H1 (cell line): ENCODE data around the gene BRIP1. TPM values are rescaled to one million over a fixed set of nuclear protein-coding genes. Genes with fewer than 3 reads are reported as not detected.
"Not testable (repeated sequence)": the region's sequence is repeated elsewhere in the genome, so short reads cannot be mapped to it uniquely, and the experiment has no call there.

Source experiments
- CTCF ChIA-PET: fragments of 300-600 bp; sonication (Branson Sonifier 250); formaldehyde crosslinking; loops from one replicate; lab custom pipeline; 2021; ENCODE audit not compliant: partially characterized antibody; lab: Charles Lee
- POLR2A ChIA-PET: fragments of 300-600 bp; sonication (Branson Sonifier 250); formaldehyde crosslinking; loops from one replicate; lab custom pipeline; 2021; ENCODE audit warnings: inconsistent platforms; ENCODE audit not compliant: partially characterized antibody; lab: Charles Lee
- DNase-seq, 2 experiments: peaks; one replicate each; pipeline versions ENCODE4 v3.0.0 to v3.0.0-alpha.2; 2010 to 2022; ENCODE audit warnings: low spot score in 2 of 2, low read depth in 1 of 2, mixed read lengths in 1 of 2
- FAIRE-seq: peaks from 2 replicates; lab custom pipeline; 2011; peaks lifted over from hg19 to GRCh38; lab: Jason Lieb, UNC
- H2AFZ ChIP-seq: 2 replicates; pipeline ENCODE4 v1.8.1; 2012; ENCODE audit warnings: low read length, inconsistent platforms
- H2AK5ac ChIP-seq: 2 replicates; pipeline ENCODE4 v1.6.1; 2013; ENCODE audit warnings: low read depth, low read length
- H2BK120ac ChIP-seq: replicated peaks from 2 replicates; pipeline ENCODE3; 2013; ENCODE audit warnings: low read depth, low read length, inconsistent platforms
- H2BK12ac ChIP-seq: 2 replicates; pipeline ENCODE4 v1.6.1; 2013; ENCODE audit warnings: low read depth, low read length
- H2BK15ac ChIP-seq: 2 replicates; pipeline ENCODE4 v1.6.1; 2013; ENCODE audit warnings: low read length
- H2BK20ac ChIP-seq: 2 replicates; pipeline ENCODE4 v1.6.1; 2013; ENCODE audit warnings: low read length
- H2BK5ac ChIP-seq: 2 replicates; pipeline ENCODE4 v1.6.1; 2013; ENCODE audit warnings: low read depth, low read length
- H3K14ac ChIP-seq: 2 replicates; pipeline ENCODE4 v1.6.1; 2013; ENCODE audit warnings: inconsistent platforms; ENCODE audit not compliant: insufficient read length
- H3K18ac ChIP-seq: 2 replicates; pipeline ENCODE4 v1.6.1; 2013; ENCODE audit warnings: low read length; ENCODE audit errors: extremely low read depth
- H3K23ac ChIP-seq: 2 replicates; pipeline ENCODE4 v1.6.1; 2013; ENCODE audit warnings: inconsistent platforms; ENCODE audit not compliant: insufficient read length
- H3K23me2 ChIP-seq: 2 replicates; pipeline ENCODE4 v1.6.1; 2013; ENCODE audit warnings: low read depth, low read length
- H3K27ac ChIP-seq: 2 replicates; pipeline ENCODE4 v1.6.1; 2011; ENCODE audit warnings: low read depth, low read length, inconsistent platforms
- H3K27me3 ChIP-seq, 4 experiments: replicated peaks in 1 of 4; 1 replicate in 1 of 4; 2 replicates in 3 of 4; pipeline versions ENCODE4 v1.6.1 to v1.8.1; 2011 to 2013; ENCODE audit warnings: low read length in 3 of 4, mild to moderate bottlenecking in 3 of 4, inconsistent platforms in 2 of 4, mixed read lengths in 2 of 4, moderate library complexity in 1 of 4; ENCODE audit not compliant: control insufficient read depth in 3 of 4, insufficient read depth in 3 of 4; ENCODE audit errors: extremely low read depth in 1 of 4
- H3K36me3 ChIP-seq, 4 experiments: 2 replicates each; pipeline versions ENCODE4 v1.6.1 to v1.8.1; 2011 to 2013; ENCODE audit warnings: mild to moderate bottlenecking in 4 of 4, low read length in 3 of 4, moderate library complexity in 2 of 4, control low read depth in 1 of 4, inconsistent platforms in 1 of 4; ENCODE audit not compliant: insufficient read depth in 4 of 4, control insufficient read depth in 2 of 4
- H3K4ac ChIP-seq: replicated peaks from 2 replicates; pipeline ENCODE3; 2013; ENCODE audit warnings: low read length, low read depth, mixed read lengths, inconsistent platforms; ENCODE audit not compliant: insufficient read length
- H3K4me1 ChIP-seq, 4 experiments: replicated peaks in 1 of 4; 1 replicate in 1 of 4; 2 replicates in 3 of 4; pipeline versions ENCODE4 v1.6.1 to v1.8.1; 2011 to 2013; ENCODE audit warnings: low read length in 3 of 4, inconsistent platforms in 2 of 4, mixed read lengths in 1 of 4; ENCODE audit not compliant: insufficient read depth in 4 of 4, control insufficient read depth in 3 of 4
- H3K4me2 ChIP-seq, 2 experiments: 2 replicates each; pipeline versions ENCODE4 v1.6.1 to v1.8.1; 2011 to 2013; ENCODE audit warnings: low read depth in 2 of 2, low read length in 2 of 2, control low read depth in 1 of 2, inconsistent platforms in 1 of 2, mild to moderate bottlenecking in 1 of 2; ENCODE audit not compliant: insufficient read depth in 1 of 2
- H3K4me3 ChIP-seq, 4 experiments: fragments of 200-600, 300-600 bp in 1 of 4; sonication (generic), shearing (Covaris generic), sonication (Bioruptor Twin) in 1 of 4; 2 replicates each; pipeline versions ENCODE4 v1.5.1 to v1.8.1; 2011 to 2016; ENCODE audit warnings: low read length in 4 of 4, low read depth in 3 of 4, control low read depth in 2 of 4, inconsistent platforms in 2 of 4, mild to moderate bottlenecking in 2 of 4, mixed read lengths in 1 of 4, moderate library complexity in 1 of 4; ENCODE audit not compliant: insufficient read depth in 2 of 4; ENCODE audit errors: extremely low read depth in 1 of 4
- H3K56ac ChIP-seq: replicated peaks from 2 replicates; pipeline ENCODE3; 2013; ENCODE audit warnings: low read depth, mild to moderate bottlenecking, mixed read lengths, low read length, inconsistent platforms; ENCODE audit not compliant: insufficient read length
- H3K79me1 ChIP-seq: 2 replicates; pipeline ENCODE4 v1.6.1; 2013; ENCODE audit warnings: low read depth, low read length, control low read depth
- H3K79me2 ChIP-seq, 2 experiments: 2 replicates each; pipeline versions ENCODE4 v1.6.1 to v1.8.1; 2012 to 2013; ENCODE audit warnings: low read length in 2 of 2, mild to moderate bottlenecking in 2 of 2, inconsistent platforms in 1 of 2; ENCODE audit not compliant: insufficient read depth in 2 of 2, control insufficient read depth in 1 of 2
- H3K9ac ChIP-seq, 4 experiments: replicated peaks in 1 of 4; 1 replicate in 1 of 4; 2 replicates in 3 of 4; pipeline versions ENCODE4 v1.6.1 to v1.8.1; 2011 to 2013; ENCODE audit warnings: low read depth in 3 of 4, low read length in 3 of 4, control low read depth in 2 of 4, mild to moderate bottlenecking in 2 of 4, moderate library complexity in 2 of 4, inconsistent platforms in 1 of 4; ENCODE audit errors: extremely low read depth in 1 of 4
- H3K9me3 ChIP-seq, 2 experiments: 2 replicates each; pipeline versions ENCODE4 v1.6.1 to v1.8.1; 2012 to 2013; ENCODE audit warnings: mild to moderate bottlenecking in 2 of 2, moderate library complexity in 2 of 2, control low read depth in 1 of 2, inconsistent platforms in 1 of 2, low read depth in 1 of 2, low read length in 1 of 2, mixed read lengths in 1 of 2; ENCODE audit not compliant: insufficient read depth in 2 of 2
- H4K20me1 ChIP-seq, 2 experiments: replicated peaks in 1 of 2; 2 replicates each; pipeline versions ENCODE3 to v1.8.1; 2011 to 2013; ENCODE audit warnings: inconsistent platforms in 2 of 2, low read length in 2 of 2, mild to moderate bottlenecking in 1 of 2; ENCODE audit not compliant: insufficient read depth in 2 of 2, control insufficient read depth in 1 of 2
- H4K5ac ChIP-seq: 2 replicates; pipeline ENCODE4 v1.6.1; 2013; ENCODE audit warnings: low read length, low read depth, mixed read lengths, inconsistent platforms; ENCODE audit not compliant: insufficient read length
- H4K8ac ChIP-seq: 2 replicates; pipeline ENCODE4 v1.8.0; 2013; ENCODE audit warnings: mild to moderate bottlenecking, moderate library complexity, low read length, inconsistent platforms; ENCODE audit not compliant: insufficient read depth; ENCODE audit errors: extremely low read depth
- H4K91ac ChIP-seq: replicated peaks from 2 replicates; pipeline ENCODE3; 2013; ENCODE audit warnings: low read length, mixed read lengths, inconsistent platforms; ENCODE audit not compliant: insufficient read length
- WGBS, 2 experiments: shearing (Covaris generic) in 1 of 2; methylation state at CpG; one replicate each; pipeline versions ENCODE4 v1.1.6 to v1.1.7; 2013 to 2015; ENCODE audit warnings: low lambda C conversion rate in 2 of 2, mixed read lengths in 2 of 2, inconsistent platforms in 1 of 2, low coverage in 1 of 2, missing lambda C conversion rate in 1 of 2; ENCODE audit not compliant: insufficient replicate concordance in 2 of 2, insufficient coverage in 1 of 2, insufficient read length in 1 of 2; ENCODE audit errors: extremely low coverage in 1 of 2, missing lambda C conversion rate in 1 of 2; 5-methylcytosine and 5-hydroxymethylcytosine counted together
- polyA plus RNA-seq, 7 experiments: library from polyadenylated mRNA; depleted of rRNA in 3 of 7; stranded (reverse) in 5 of 7; unstranded in 2 of 7; fragments of >200 nt in 5 of 7; fragments of 200-250 nt in 2 of 7; gene quantifications; 1 replicate in 5 of 7; 2 replicates in 1 of 7; 4 replicates in 1 of 7; pipeline versions ENCODE4 v1.2.1 to v1.2.3, GENCODE V29; 2011 to 2013; ENCODE audit warnings: missing spikeins in 2 of 7, mixed read lengths in 2 of 7
- total RNA-seq: library from RNA; stranded (reverse); fragmentation: NEBNext Ultra II Directional; extraction: Animal tissue kit (Norgen Biotek cat#: 25700); gene quantifications from 2 replicates; pipeline ENCODE4 v1.2.1, GENCODE V29; 2021

Gene BRIP1
- total and polyA plus RNA-seq, 2 of the 8 experiments (the other 6 are each of a cell fraction or from before 2014, with no cell fraction given) = 5.8 to 19.2 TPM

DNA sequence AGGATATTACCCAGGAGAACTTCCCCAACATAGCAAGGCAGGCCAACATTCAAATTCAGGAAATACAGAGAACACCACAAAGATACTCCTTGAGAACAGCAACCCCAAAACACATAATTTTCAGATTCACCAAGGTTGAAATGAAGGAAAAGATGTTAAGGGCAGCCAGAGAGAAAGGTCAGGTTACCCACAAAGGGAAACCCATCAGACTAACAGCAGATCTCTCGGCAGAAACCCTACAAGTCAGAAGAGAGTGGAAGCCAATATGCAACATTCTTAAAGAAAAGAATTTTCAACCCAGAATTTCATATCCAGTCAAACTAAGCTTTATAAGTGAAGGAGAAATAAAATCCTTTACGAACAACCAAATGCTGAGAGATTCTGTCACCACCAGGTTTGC, 188.7 kb downstream of the BRIP1 start:
- H4K8ac ChIP-seq, H4K5ac ChIP-seq, H3K14ac ChIP-seq, FAIRE-seq, H3K4me3 ChIP-seq, H3K18ac ChIP-seq, H2AK5ac ChIP-seq, H3K4me2 ChIP-seq, H2BK12ac ChIP-seq, H3K9ac ChIP-seq, H4K91ac ChIP-seq, H4K20me1 ChIP-seq, H3K4me1 ChIP-seq, H3K23me2 ChIP-seq, H2BK120ac ChIP-seq, H3K27ac ChIP-seq, H2AFZ ChIP-seq, H2BK20ac ChIP-seq, H3K79me2 ChIP-seq, H3K79me1 ChIP-seq, H2BK15ac ChIP-seq, H2BK5ac ChIP-seq, H3K4ac ChIP-seq, CTCF ChIA-PET, H3K36me3 ChIP-seq, H3K23ac ChIP-seq, H3K9me3 ChIP-seq, H3K27me3 ChIP-seq, DNase-seq, POLR2A ChIA-PET, H3K56ac ChIP-seq: not testable (repeated sequence)
- WGBS, 2 experiments = 93% methylated on average over 2 of the region's 2 CpGs; no CpG with 5 or more reads in 1 of the 2 experiments
